Astrocyte (in vitro differentiated cells and primary cell): ENCODE data around the gene SGSM2. TPM values are rescaled to one million over a fixed set of nuclear protein-coding genes. Genes with fewer than 3 reads are reported as not detected.

Experiments
- DNase-seq: peaks from one replicate; pipeline ENCODE4 v3.0.0-alpha.2; 2010; ENCODE audit warnings: low read depth
- FAIRE-seq: peaks from 2 replicates; lab custom pipeline; 2011; peaks lifted over from hg19 to GRCh38; lab: Jason Lieb, UNC
- H2AFZ ChIP-seq: 2 replicates; pipeline ENCODE4 v1.6.0; 2012; ENCODE audit warnings: low read depth, low read length, inconsistent platforms
- H3K27ac ChIP-seq: 2 replicates; pipeline ENCODE4 v1.5.1; 2011; ENCODE audit warnings: low read depth, low read length, inconsistent platforms
- H3K27me3 ChIP-seq: 2 replicates; pipeline ENCODE4 v1.6.0; 2011; ENCODE audit warnings: low read length, inconsistent platforms; ENCODE audit not compliant: insufficient read depth
- H3K36me3 ChIP-seq: 2 replicates; pipeline ENCODE4 v1.5.1; 2011; ENCODE audit warnings: low read length, inconsistent platforms; ENCODE audit not compliant: insufficient read depth
- H3K4me1 ChIP-seq: 2 replicates; pipeline ENCODE4 v1.5.1; 2011; ENCODE audit warnings: low read length, inconsistent platforms; ENCODE audit not compliant: insufficient read depth
- H3K4me2 ChIP-seq: 2 replicates; pipeline ENCODE4 v1.6.0; 2012; ENCODE audit warnings: low read length, inconsistent platforms
- H3K4me3 ChIP-seq: 2 replicates; pipeline ENCODE4 v1.5.1; 2011; ENCODE audit warnings: low read depth, mild to moderate bottlenecking, low read length, inconsistent platforms; ENCODE audit not compliant: insufficient read depth
- H3K79me2 ChIP-seq: 2 replicates; pipeline ENCODE4 v1.6.0; 2012; ENCODE audit warnings: mild to moderate bottlenecking, low read length, inconsistent platforms; ENCODE audit not compliant: insufficient read depth
- H3K9ac ChIP-seq: 2 replicates; pipeline ENCODE4 v1.6.0; 2012; ENCODE audit warnings: mild to moderate bottlenecking, low read length, inconsistent platforms
- H3K9me3 ChIP-seq: 2 replicates; pipeline ENCODE4 v1.5.1; 2012; ENCODE audit warnings: low read depth, mild to moderate bottlenecking, low read length, inconsistent platforms; ENCODE audit not compliant: insufficient read depth
- H4K20me1 ChIP-seq: 2 replicates; pipeline ENCODE4 v1.6.0; 2012; ENCODE audit warnings: low read length, inconsistent platforms; ENCODE audit not compliant: insufficient read depth
- H3K27ac Mint-ChIP-seq: one replicate; pipeline ENCODE4 v1.8.0; 2021; ENCODE audit warnings: mild to moderate bottlenecking, mixed read lengths; ENCODE audit not compliant: unreplicated experiment
- H3K27me3 Mint-ChIP-seq: one replicate; pipeline ENCODE4 v1.8.0; 2021; ENCODE audit warnings: low read depth, mixed read lengths; ENCODE audit not compliant: unreplicated experiment
- H3K36me3 Mint-ChIP-seq: one replicate; pipeline ENCODE4 v1.8.0; 2021; ENCODE audit warnings: low read depth, mixed read lengths; ENCODE audit not compliant: unreplicated experiment
- H3K4me1 Mint-ChIP-seq: one replicate; pipeline ENCODE4 v1.8.0; 2021; ENCODE audit warnings: low read depth, mixed read lengths; ENCODE audit not compliant: unreplicated experiment
- H3K4me3 Mint-ChIP-seq: one replicate; pipeline ENCODE4 v1.8.0; 2021; ENCODE audit warnings: mild to moderate bottlenecking, moderate library complexity, mixed read lengths; ENCODE audit not compliant: unreplicated experiment
- H3K9me3 Mint-ChIP-seq: one replicate; pipeline ENCODE4 v1.8.0; 2021; ENCODE audit warnings: mild to moderate bottlenecking, mixed read lengths; ENCODE audit not compliant: unreplicated experiment
- EZH2 ChIP-seq: IDR thresholded peaks from 2 replicates; pipeline ENCODE4 v1.6.1; 2012; ENCODE audit warnings: mild to moderate bottlenecking, low read length, inconsistent platforms; ENCODE audit not compliant: insufficient read depth
- total RNA-seq: library from RNA; stranded (reverse); gene quantifications from 2 replicates; pipeline ENCODE4 v1.2.1, GENCODE V29; 2021
- TF ChIP-seq, protein P1 (sequence below): IDR thresholded peaks from 2 replicates; pipeline ENCODE4 v1.5.1; 2011; ENCODE audit warnings: low read depth, mild to moderate bottlenecking, inconsistent platforms, low read length, moderate library complexity; ENCODE audit not compliant: insufficient read depth

Gene SGSM2
- total RNA-seq, 1 donor from 2014 or later: 62.1 TPM

DNA sequence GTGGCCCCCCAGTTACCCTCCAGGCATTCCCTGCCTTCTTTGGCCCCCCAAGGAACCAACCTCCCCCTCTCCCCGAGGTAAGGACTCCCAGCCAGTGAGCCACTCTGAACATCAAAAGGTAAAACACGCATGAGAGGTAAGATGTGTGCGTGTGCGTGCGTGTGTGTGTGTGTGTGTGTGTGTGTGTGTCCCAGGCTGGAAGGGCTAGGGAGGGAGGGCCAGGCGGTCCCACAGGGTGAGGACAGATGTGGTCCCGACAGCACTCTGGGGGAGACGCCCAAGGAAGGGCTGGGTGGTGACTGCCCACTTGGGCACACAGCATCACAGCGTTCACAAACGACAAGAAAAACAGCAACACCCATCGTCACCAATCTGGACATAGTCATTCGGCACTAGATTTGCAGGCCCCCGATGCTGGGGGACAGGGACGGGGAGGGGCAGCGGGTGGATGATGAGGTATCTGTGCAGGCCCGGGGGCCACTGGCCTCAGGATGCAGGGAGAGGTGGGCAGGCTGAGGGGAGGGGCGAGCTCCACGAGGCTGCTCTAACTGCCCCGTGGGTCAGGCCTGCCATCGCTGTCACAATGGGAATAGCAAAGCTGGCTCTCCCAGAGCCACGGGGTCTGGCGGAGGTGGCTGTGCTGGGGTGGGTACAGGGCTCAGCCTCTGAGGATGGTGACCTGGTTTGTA is 47.3 kb downstream of the SGSM2 start:
- no peak overlapping the region for H3K4me3 Mint-ChIP-seq
- no peak overlapping the region for H3K27ac ChIP-seq

DNA sequence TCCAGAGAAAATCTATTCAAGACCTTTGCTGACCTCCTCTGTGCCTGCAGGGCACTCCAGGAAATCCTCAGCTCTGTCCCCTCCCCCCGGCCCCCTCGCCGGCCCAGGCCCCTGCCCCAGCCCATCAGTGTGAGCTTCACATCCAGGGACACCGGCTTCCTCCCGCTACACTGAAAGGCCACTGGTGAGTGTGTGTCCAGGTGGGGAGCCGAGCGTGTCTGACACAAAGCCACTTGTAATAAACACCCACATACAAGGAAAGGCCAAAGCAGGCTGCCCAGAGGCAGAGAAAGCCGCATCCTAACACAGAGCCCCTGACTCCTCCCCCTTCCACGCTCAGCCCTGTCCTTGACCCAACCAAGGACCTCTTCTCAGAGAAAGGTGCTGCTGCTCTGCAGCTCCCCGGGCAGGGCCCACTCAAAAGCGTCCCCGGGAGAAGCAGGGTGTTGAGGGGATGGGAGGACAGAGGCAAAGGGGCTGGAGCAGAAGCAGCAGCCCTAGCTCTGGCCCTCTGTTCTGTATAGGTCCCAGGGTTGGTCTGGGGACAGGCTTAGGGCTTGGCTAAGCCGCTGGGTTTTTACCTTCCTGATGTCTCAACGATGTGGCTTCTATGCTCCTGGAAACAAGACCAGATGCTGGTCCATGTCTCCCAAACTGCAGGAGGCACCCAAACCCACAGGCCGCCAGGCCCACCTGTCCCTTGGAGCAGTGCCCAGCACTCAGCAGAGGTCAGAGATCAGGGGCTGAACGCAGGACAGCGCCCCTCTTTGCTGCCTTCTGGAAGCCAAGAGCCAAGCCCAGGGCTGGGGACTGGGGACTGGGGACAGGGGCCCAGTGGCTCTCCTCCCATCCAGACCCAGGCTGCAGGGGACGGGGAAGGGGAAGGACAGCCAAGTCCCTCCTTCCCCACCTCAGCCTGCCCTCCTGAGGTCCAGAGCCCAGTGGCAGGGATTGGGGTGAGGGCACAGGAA is 48.2 kb downstream of the SGSM2 start:
- Mint-ChIP-seq H3K36me3 (peaks cover 8% of the 10 kb centered on the region), H3K27ac (no peak overlapping the region), H3K27me3 (no peaks in the 10 kb centered on the region)

More for the DNA sequence above, 47.3 kb downstream of the SGSM2 start:
- Histone ChIP-seq H3K4me2 (no peak overlapping the region), H2AFZ (no peak overlapping the region), H3K4me1 (peaks cover 10% of the 10 kb centered on the region), H3K27me3 (no peaks in the 10 kb centered on the region), H3K79me2 (peaks cover 13% of the 10 kb centered on the region), H3K36me3 (peaks cover 6% of the 10 kb centered on the region), H3K9ac (no peak overlapping the region), H3K9me3 (no peaks in the 10 kb centered on the region), H4K20me1 (peaks cover 22% of the 10 kb centered on the region), H3K4me3 (no peak overlapping the region)
- H3K4me1 Mint-ChIP-seq: peaks cover 14% of the 10 kb centered on the region
- no peaks in the 10 kb centered on the region for H3K9me3 Mint-ChIP-seq
- DNase-seq (no peak), FAIRE-seq (no peak)
- no peaks in the 10 kb centered on the region for H3K27me3 Mint-ChIP-seq
- H3K36me3 Mint-ChIP-seq: peaks cover 8% of the 10 kb centered on the region
- TF ChIP-seq, protein P1, sequence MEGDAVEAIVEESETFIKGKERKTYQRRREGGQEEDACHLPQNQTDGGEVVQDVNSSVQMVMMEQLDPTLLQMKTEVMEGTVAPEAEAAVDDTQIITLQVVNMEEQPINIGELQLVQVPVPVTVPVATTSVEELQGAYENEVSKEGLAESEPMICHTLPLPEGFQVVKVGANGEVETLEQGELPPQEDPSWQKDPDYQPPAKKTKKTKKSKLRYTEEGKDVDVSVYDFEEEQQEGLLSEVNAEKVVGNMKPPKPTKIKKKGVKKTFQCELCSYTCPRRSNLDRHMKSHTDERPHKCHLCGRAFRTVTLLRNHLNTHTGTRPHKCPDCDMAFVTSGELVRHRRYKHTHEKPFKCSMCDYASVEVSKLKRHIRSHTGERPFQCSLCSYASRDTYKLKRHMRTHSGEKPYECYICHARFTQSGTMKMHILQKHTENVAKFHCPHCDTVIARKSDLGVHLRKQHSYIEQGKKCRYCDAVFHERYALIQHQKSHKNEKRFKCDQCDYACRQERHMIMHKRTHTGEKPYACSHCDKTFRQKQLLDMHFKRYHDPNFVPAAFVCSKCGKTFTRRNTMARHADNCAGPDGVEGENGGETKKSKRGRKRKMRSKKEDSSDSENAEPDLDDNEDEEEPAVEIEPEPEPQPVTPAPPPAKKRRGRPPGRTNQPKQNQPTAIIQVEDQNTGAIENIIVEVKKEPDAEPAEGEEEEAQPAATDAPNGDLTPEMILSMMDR: no peak
- no peak for TF ChIP-seq EZH2
- no peak overlapping the region for H3K27ac Mint-ChIP-seq

More for the DNA sequence above, 48.2 kb downstream of the SGSM2 start:
- DNase-seq: no peak
- Histone ChIP-seq H3K9me3 (no peaks in the 10 kb centered on the region), H4K20me1 (peaks cover 30% of the 10 kb centered on the region), H3K9ac (no peak overlapping the region), H3K27ac (no peak overlapping the region), H3K4me2 (no peak overlapping the region), H3K4me1 (peaks cover 10% of the 10 kb centered on the region), H3K4me3 (no peak overlapping the region), H3K36me3 (peaks cover 7% of the 10 kb centered on the region), H2AFZ (no peak overlapping the region), H3K79me2 (peaks cover 21% of the 10 kb centered on the region), H3K27me3 (no peaks in the 10 kb centered on the region)
- Mint-ChIP-seq H3K4me3 (no peak overlapping the region), H3K9me3 (no peaks in the 10 kb centered on the region), H3K4me1 (peaks cover 14% of the 10 kb centered on the region)
- FAIRE-seq: no peak
- TF ChIP-seq EZH2: no peak
- TF ChIP-seq, protein P1: no peak
